ENCODE data around the gene PC. TPM values are rescaled to one million over a fixed set of nuclear protein-coding genes. Genes with fewer than 3 reads are reported as not detected.

PC gene
- total and polyA plus RNA-seq, 9 of the 15 experiments (the other 6 are each of a cell fraction or from before 2014, with no cell fraction given) = 0.94 to 38.0 (median 8.7) TPM

- TF ChIP-seq ZMIZ1 (IDR thresholded peaks at IDR 0.05; ENCODE audit: low read depth in 2 of 2, low read length in 2 of 2) (no peak), EGR1 (conservative IDR thresholded peaks at IDR 0.05) (no peak), ASH1L (IDR thresholded peaks at IDR 0.05; ENCODE audit: borderline replicate concordance, low read depth, partially characterized antibody) (no peak), STAT5A (IDR thresholded peaks at IDR 0.05; ENCODE audit: borderline replicate concordance, low read length) (peak; percentile 64), IRF1 (CRISPR knock-in tag; IDR thresholded peaks at IDR 0.05; ENCODE audit: borderline replicate concordance) (no peak), YY1 (IDR thresholded peaks at IDR 0.05; ENCODE audit: borderline replicate concordance in 1 of 3, control insufficient read depth in 1 of 3, extremely low read depth in 1 of 3, insufficient read depth in 3 of 3, insufficient read length in 1 of 3, insufficient replicate concordance in 2 of 3, low read depth in 1 of 3, low read length in 2 of 3) (peak in 1 of 3 experiments; percentile 69), DDX20 (tag; IDR thresholded peaks at IDR 0.05; ENCODE audit: low read depth) (no peak), ZKSCAN8 (CRISPR knock-in tag; IDR thresholded peaks at IDR 0.05) (no peak), NR2C2 (CRISPR knock-in tag; IDR thresholded peaks at IDR 0.05) (no peak), NR2C2 (tag; IDR thresholded peaks at IDR 0.05) (no peak), SMARCB1 (IDR thresholded peaks at IDR 0.05; ENCODE audit: insufficient read length, low read depth) (no peak), HIVEP1 (CRISPR knock-in tag; IDR thresholded peaks at IDR 0.05) (no peak)
- TF ChIP-seq, protein P1, sequence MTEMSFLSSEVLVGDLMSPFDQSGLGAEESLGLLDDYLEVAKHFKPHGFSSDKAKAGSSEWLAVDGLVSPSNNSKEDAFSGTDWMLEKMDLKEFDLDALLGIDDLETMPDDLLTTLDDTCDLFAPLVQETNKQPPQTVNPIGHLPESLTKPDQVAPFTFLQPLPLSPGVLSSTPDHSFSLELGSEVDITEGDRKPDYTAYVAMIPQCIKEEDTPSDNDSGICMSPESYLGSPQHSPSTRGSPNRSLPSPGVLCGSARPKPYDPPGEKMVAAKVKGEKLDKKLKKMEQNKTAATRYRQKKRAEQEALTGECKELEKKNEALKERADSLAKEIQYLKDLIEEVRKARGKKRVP (CRISPR knock-in tag; IDR thresholded peaks at IDR 0.05) = no peak
Observed at GRCh38 chr11:66934950-66935779, 23.0 kb downstream of the PC start (continued).
